Hippocampal formation (tissue), 2 donors: ENCODE measurements around the gene MAMSTR.
A peak's percentile ranks its signal among the peaks of the same experiment; 100 is the strongest.
"Not testable (repeated sequence)": the region's sequence is repeated elsewhere in the genome, so short reads cannot be mapped to it uniquely, and the experiment has no call there.

ENCODE experiments used
- DNase-seq, 2 donors: peaks; one replicate each; lab custom pipeline; 2025; lab: John Stamatoyannopoulos, UW

The MAMSTR gene

GRCh38 chr19:48719263-48720171 is at the start of gene MAMSTR:
TSS of gene MAMSTR (minus strand) at chr19:48719725. CDS start at chr19:48719031, 694 bp downstream.
- DNase-seq = no peak

GRCh38 chr19:48768994-48769713 is 49.6 kb upstream of the MAMSTR start:
- no peak for DNase-seq

- not testable (repeated sequence) for DNase-seq
These were observed 48.7 kb upstream of the MAMSTR start for GRCh38 chr19:48768171-48768753.

- DNase-seq = not testable (repeated sequence)
These were observed 46.3 kb upstream of the MAMSTR start for GRCh38 chr19:48765816-48766215.

- no peak for DNase-seq
These were observed 41.1 kb upstream of the MAMSTR start for GRCh38 chr19:48760504-48761205.

GRCh38 chr19:48757741-48758144 is 38.2 kb upstream of the MAMSTR start:
- DNase-seq = no peak

- DNase-seq = no peak
These were observed 37.7 kb upstream of the MAMSTR start for GRCh38 chr19:48757089-48757675.

GRCh38 chr19:48756686-48757085 is 37.2 kb upstream of the MAMSTR start:
- no peak for DNase-seq

GRCh38 chr19:48756212-48756611 is 36.7 kb upstream of the MAMSTR start:
- no peak for DNase-seq

- DNase-seq = no peak
These were observed 36.3 kb upstream of the MAMSTR start for GRCh38 chr19:48755787-48756186.

GRCh38 chr19:48755084-48755641 is 35.6 kb upstream of the MAMSTR start, which contains the start of gene FGF21:
TSS of gene FGF21 (plus strand) at chr19:48755524. CDS start at chr19:48756237, 713 bp downstream.
- no peak for DNase-seq

GRCh38 chr19:48752496-48753365 is 33.2 kb upstream of the MAMSTR start, which contains the start of gene FUT1:
TSS of gene FUT1 (minus strand) at chr19:48752641. CDS start at chr19:48751281, 1,360 bp downstream.
- DNase-seq = no peak

- no peak for DNase-seq
These were observed 32.4 kb upstream of the MAMSTR start for GRCh38 chr19:48751845-48752495.

- no peak for DNase-seq
These were observed 31.4 kb upstream of the MAMSTR start for GRCh38 chr19:48750771-48751504.

GRCh38 chr19:48750351-48750750 is 30.8 kb upstream of the MAMSTR start:
- no peak for DNase-seq

- no peak for DNase-seq
These were observed 30.2 kb upstream of the MAMSTR start for GRCh38 chr19:48749571-48750198.

- DNase-seq = peak; percentile 55 to 66
These were observed 27.4 kb upstream of the MAMSTR start, which contains the start of gene IZUMO1 for GRCh38 chr19:48746738-48747575. TSS of gene IZUMO1 (minus strand) at chr19:48746909. CDS start at chr19:48745859, 1,050 bp downstream.
